SK-N-SH (cell line): ENCODE data around the gene DNAL4.

Experiments
- CHD2 ChIP-seq: fragments of 150-350 bp; IDR thresholded peaks from 2 replicates; pipeline ENCODE4 v1.6.1; 2018; ENCODE audit warnings: low read length; ENCODE audit not compliant: partially characterized antibody
- CTCF ChIP-seq: fragments of 200-600 bp; sonication (generic); IDR thresholded peaks from 2 replicates; pipeline ENCODE4 v1.6.1; 2017; ENCODE audit warnings: antibody characterized with exemption, mild to moderate bottlenecking, moderate library complexity
- EP300 ChIP-seq, 2 experiments: IDR thresholded peaks; 2 replicates each; pipeline versions ENCODE4 v1.4.0 to v1.6.1; 2012; ENCODE audit warnings: borderline replicate concordance in 1 of 2, low read depth in 1 of 2, low read length in 1 of 2
- FOSL2 ChIP-seq: IDR thresholded peaks from 2 replicates; pipeline ENCODE4 v1.4.0; 2012; ENCODE audit warnings: low read depth, mild to moderate bottlenecking, moderate library complexity, borderline replicate concordance
- GABPA ChIP-seq: IDR thresholded peaks from 2 replicates; pipeline ENCODE4 v1.4.0; 2012; ENCODE audit warnings: low read depth, mild to moderate bottlenecking
- MAX ChIP-seq: IDR thresholded peaks from 2 replicates; pipeline ENCODE4 v1.4.0; 2012; ENCODE audit warnings: low read depth
- MEF2A ChIP-seq: IDR thresholded peaks from 2 replicates; pipeline ENCODE4 v1.4.0; 2012; ENCODE audit warnings: low read depth, borderline replicate concordance
- NFIC ChIP-seq: IDR thresholded peaks from 2 replicates; pipeline ENCODE4 v1.4.0; 2012; ENCODE audit warnings: borderline replicate concordance
- NRF1 ChIP-seq: IDR thresholded peaks from 2 replicates; pipeline ENCODE4 v1.6.1; 2012; ENCODE audit warnings: low read depth, mild to moderate bottlenecking, low read length
- PBX3 ChIP-seq: IDR thresholded peaks from 2 replicates; pipeline ENCODE4; 2012
- POLR2AphosphoS5 ChIP-seq: IDR thresholded peaks from 2 replicates; pipeline ENCODE4 v1.6.1; 2012; ENCODE audit warnings: low read depth, low read length
- RXRA ChIP-seq: IDR thresholded peaks from 2 replicates; pipeline ENCODE4 v1.4.0; 2012; ENCODE audit warnings: low read depth, mild to moderate bottlenecking, borderline replicate concordance
- SIN3A ChIP-seq: IDR thresholded peaks from 2 replicates; pipeline ENCODE4 v1.6.1; 2012; ENCODE audit warnings: low read depth, mild to moderate bottlenecking, low read length, moderate library complexity, borderline replicate concordance
- USF2 ChIP-seq: fragments of 150-350 bp; IDR thresholded peaks from 2 replicates; pipeline ENCODE4 v1.6.1; 2017; ENCODE audit warnings: antibody characterized with exemption, low read length, low read depth, borderline replicate concordance

- TF ChIP-seq PBX3 (no peak), GABPA (no peak), MAX (no peak), POLR2AphosphoS5 (no peak), EP300 (IDR thresholded peaks at IDR 0.05; ENCODE audit: borderline replicate concordance in 1 of 2, low read depth in 1 of 2, low read length in 1 of 2) (no peak), CTCF (no peak), NFIC (no peak), RXRA (no peak), CHD2 (no peak), SIN3A (no peak), FOSL2 (no peak), USF2 (no peak), MEF2A (no peak), NRF1 (no peak)
These were observed 29.7 kb upstream of the DNAL4 start for GRCh38 chr22:38823637-38824036.
